ENCODE data around the gene SIGLEC8.
A peak's percentile ranks its signal among the peaks of the same experiment; 100 is the strongest.
"Not testable (repeated sequence)": the region's sequence is repeated elsewhere in the genome, so short reads cannot be mapped to it uniquely, and the experiment has no call there.

SIGLEC8 gene

DNA sequence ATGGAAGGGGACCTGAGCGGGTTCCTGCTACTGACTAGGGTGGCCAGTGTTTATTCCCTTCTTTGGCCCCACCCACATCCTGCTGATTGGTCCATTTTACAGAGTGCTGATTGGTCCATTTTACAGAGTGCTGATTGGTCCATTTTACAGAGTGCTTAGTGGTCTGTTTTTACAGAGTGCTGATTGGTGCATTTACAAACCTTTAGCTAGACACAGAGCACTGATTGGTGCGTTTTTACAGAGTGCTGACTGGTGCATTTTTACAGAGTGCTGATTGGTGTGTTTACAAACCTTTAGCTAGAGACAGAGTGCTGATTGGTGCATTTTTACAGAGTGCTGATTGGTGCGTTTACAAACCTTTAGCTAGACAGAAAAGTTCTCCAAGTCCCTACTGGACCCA is 10.7 kb downstream of the SIGLEC8 start:
- DNase-seq (ENCODE audit: low read depth in 2 of 2), result not testable (repeated sequence)

GRCh38 chr19:51441410-51442390 is 16.6 kb downstream of the SIGLEC8 start:
- DNase-seq (ENCODE audit: low read depth in 2 of 2), result peak; percentile 73 to 87

DNA sequence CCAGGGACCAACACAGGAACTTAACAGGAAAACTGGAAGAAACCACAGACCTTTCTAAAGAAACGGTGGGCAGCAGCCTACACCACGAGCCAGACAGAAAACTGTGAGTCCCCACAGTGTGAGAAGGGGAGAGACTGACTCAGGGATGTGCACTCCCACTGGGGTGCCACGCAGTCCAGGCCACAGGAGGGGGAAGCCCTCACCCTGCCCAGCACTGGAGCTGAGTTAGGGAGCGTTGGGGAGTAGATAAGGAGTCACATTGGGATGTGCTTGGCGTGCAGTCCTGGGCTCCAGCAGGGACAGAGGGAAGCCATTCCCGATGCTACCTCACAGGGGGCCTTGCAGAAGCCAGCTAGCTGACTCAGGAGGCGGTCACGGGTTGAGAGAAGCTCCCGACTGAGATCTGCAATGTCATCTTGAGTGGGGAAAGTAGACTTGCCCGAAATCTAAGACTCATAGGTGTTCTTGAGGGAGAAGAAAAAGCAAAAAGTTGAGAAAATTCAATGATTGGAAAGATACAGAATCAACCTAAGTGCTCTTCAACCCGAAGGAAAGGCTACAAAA is 17.3 kb downstream of the SIGLEC8 start:
- peak; percentile 54 to 69 for DNase-seq (ENCODE audit: low read depth in 2 of 2)

DNA sequence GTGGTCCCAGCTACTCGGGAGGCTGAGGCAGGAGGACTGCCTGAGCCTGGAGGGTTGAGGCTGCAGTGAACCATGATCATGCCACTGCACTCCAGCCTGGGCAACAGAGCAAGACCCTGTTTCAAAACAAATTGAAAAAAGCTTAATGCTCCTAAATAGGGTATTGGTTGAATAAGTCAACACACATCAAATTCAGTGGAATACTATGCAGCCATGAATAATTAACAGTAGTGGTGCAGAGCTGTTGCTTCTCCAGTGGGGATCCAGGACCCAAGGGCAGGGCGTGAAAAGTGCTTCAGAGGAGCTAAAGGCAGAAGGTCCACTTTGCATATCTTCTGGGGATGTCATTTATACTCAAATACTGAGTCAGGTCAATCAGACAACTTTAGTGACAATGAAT is 18.2 kb downstream of the SIGLEC8 start:
- DNase-seq (ENCODE audit: low read depth in 2 of 2), result no peak

GRCh38 chr19:51439021-51439465 is 19.2 kb downstream of the SIGLEC8 start:
- DNase-seq (ENCODE audit: low read depth in 2 of 2), result no peak

- DNase-seq (ENCODE audit: low read depth in 2 of 2), result no peak
Measured at GRCh38 chr19:51434456-51434855, 23.8 kb downstream of the SIGLEC8 start.

- DNase-seq (ENCODE audit: low read depth in 2 of 2), result no peak
Measured at GRCh38 chr19:51433043-51433442, 25.2 kb downstream of the SIGLEC8 start.

DNA sequence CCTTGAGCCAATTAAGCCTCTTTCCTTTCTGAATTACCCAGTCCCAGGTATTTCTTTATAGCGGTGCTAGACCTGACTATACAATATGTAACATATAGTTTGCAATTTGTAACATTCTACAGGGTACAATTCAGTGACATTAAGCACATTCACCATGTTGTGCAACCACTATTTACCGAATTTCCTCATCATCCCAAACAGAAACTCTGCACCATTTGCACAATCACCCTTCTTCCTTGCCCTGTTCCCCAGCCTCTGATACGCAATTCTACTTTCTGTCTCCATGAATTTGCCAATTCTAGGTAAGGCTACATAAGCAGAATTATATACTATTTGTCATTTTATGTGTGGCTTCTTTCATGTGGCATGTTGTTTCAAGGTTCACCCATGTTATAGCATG is 27.1 kb downstream of the SIGLEC8 start:
- DNase-seq (ENCODE audit: low read depth in 2 of 2), result no peak

DNA sequence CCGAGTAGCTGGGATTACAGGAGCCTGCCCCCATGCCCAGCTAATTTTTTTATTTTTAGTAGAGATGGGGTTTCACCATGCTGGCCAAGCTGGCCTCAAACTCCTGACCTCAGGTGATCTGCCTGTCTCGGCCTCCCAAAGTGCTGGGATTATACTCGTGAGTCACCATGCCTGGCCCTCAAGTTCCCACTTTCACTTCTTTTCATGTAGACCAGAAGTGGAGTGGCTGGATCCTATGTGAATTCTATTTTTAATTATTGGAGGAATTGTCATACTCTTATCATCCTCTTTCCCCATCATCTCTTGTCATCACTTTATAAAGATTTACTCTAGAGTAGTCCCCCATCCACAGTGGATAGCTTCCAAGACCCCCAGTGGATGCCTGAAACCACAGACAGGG is 28.0 kb downstream of the SIGLEC8 start:
- DNase-seq (ENCODE audit: low read depth in 2 of 2), result no peak

DNA sequence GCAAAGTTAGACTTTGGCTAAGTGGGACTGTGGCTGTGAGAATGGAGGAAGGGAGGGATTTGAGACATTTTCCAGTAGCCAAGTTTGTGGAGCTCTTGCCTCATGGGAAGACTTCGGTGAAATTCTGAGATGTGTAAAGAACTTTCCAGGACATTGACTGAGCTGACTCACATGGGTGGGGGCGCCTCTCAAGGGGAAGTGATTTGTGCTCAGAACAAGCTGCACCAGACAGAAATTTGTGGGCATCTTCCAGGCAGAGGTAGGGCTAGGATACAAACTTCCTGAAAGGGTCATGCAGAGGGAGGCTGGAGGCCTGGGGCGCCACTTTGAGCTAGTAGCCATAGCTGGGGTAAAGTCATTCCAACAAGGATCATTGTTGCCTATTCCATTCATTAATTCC is 31.1 kb downstream of the SIGLEC8 start:
- no peak for DNase-seq (ENCODE audit: low read depth in 2 of 2)

DNA sequence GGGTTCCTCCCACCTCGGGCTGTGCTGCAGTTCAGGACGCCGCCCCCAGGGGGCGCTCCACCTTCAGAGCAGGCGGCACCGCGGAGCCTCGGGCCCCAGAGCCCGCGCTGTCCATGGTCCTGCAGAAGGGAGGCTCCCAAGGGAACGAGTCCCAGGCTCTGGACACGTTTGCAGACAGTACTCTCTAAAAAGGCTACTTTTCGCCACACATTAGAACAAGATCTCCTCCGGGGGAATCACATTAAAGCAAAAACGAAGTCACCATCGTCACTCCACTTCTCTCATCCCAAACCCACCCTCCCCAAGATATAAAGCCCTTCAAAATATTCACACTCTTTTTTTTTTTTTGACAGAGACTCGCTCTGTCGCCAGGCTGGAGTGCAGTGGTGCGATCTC is 36.2 kb downstream of the SIGLEC8 start:
- DNase-seq (ENCODE audit: low read depth in 2 of 2), result peak; percentile 85 to 97

GRCh38 chr19:51421229-51422052 is 36.8 kb downstream of the SIGLEC8 start:
- no peak for DNase-seq (ENCODE audit: low read depth in 2 of 2)

DNA sequence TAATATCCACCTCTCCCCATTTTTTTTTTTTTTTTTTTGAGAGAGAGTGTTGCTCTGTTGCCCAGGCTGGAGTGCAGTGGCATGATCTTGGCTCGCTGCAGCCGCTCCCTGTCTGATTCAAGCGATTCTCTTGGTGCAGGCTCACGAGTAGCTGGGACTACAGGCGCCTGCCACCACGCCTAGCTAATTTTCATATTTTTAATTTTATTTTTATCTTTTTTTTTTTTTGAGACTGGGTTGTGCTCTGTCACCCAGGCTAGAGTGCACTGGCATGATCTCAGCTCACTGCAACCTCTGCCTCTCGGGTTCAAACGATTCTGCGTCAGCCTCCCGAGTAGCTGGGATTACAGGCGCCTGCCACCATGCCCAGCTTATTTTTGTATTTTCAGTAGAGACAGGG is 37.7 kb downstream of the SIGLEC8 start:
- not testable (repeated sequence) for DNase-seq (ENCODE audit: low read depth in 2 of 2)

DNA sequence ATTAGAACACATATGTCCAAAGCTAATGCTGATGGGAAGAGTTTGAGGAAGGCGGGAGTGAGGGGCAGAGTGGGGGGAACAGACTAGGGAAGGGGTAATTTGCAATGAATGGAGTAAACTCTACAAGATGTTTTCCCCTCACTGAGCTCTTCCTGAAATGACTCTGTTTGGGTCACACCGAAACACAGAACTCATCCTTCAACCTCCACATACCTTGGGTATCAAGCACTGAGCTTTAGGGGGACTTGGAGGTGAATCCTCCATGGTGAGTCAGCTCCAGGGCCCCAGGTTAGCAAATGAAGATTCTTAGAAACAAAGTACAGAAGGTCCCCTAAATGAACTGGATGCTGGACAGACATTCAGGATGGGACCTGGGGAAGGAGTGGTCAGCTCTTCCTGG is 39.5 kb downstream of the SIGLEC8 start:
- DNase-seq (ENCODE audit: low read depth in 2 of 2), result no peak

DNA sequence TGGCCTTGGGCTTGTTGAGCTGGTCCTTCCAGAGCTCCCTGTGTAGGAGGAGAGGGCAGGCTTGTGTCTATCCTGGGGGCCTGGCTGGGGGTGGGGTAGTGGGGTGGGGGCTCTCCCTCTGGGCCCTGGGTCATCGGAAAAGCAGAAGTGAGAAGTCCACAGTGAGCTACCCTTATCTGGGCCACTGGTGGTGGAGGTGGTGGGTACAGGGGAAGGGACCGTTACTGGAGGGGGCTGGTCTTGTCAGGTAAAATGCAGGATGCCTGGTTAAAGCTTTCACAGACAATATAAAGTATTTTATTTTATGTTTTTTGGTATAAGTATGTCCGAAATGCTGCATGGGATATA is 40.5 kb downstream of the SIGLEC8 start:
- DNase-seq (ENCODE audit: low read depth in 2 of 2), result no peak

- peak; percentile 32 to 52 for DNase-seq (ENCODE audit: low read depth in 2 of 2)
Measured at GRCh38 chr19:51417107-51417809, 41.0 kb downstream of the SIGLEC8 start, which contains the start of gene SIGLEC10. SIGLEC10 (minus strand) TSS chr19:51417642; CDS start chr19:51417581, 61 bp downstream.

DNA sequence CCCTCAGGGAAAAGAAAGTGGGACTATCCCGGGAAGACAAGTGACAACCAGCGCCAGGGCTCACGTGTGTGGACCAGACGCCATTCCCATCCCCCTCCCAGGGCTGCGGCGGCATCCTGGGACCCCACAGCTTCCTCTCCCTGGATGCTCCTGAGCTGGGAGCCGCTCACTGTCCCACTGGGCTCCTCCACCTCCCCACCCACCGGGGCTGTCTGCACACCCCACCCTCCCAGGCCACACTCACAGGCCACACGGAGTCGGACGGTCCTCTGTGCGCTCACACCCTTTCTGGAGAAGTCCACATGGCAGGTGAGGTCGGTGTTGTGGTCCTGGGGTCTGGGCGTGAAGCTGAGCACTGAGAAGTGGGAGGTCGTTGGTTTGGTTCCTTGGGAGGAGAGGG is 41.8 kb downstream of the SIGLEC8 start:
- DNase-seq (ENCODE audit: low read depth in 2 of 2), result not testable (repeated sequence)

DNA sequence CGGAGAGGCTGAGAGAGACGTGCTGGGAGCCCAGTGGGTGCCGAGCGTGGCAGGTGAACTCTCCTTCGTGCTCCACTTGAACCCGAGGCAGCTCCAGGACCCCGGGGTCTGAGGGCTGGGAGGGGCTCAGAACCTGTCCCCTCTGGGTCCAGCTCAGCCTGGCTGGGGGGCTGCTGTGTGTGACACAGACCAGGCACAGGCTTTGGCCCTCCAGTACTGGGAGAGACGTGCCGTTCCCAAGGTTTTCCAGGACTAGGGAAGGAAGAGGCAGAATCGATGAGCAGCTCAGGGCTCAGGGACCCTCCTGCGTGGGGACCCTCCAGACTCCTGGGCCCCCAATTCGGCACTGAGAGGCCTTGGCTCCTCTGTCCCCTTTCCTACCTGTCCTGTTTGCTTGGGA is 43.1 kb downstream of the SIGLEC8 start:
- no peak for DNase-seq (ENCODE audit: low read depth in 2 of 2)

DNA sequence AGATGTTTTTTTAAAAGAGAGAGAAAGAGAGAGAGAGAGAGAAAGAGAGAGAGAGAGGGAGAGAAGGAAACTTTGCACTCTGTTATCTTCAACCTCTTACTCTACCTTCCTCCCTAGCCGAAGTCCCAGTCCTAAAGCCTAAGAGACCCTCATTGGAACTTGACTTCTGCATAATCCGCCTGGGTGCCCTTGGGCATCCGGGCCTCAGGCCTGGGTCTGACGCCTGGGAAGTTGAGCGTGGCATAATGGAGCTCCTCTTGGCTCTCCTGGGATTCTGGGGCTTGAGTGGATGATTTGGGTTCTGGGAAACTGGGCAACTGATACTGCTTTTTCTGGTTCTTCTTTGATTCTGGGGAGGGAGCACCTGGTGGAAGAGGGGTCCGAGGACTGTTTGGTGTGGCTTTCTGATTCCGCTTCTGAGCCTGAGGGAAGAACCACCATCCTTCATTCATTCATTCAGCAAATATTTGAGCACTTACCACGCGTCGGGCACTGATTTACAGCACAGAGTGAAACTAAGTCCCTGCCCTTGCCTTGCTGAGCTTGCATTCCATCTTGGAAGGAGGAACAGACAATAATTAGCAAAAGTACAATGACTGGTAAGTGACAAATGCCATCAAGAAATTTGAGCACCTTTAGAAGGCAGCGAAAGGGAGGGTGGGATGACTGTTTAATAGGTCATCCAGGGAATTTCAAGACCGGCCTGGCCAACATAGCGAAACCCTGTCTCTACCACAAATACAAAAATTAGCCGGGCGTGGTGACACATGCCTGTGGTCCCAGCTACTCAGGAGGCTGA is 47.1 kb downstream of the SIGLEC8 start:
- DNase-seq (ENCODE audit: low read depth in 2 of 2), result no peak

DNA sequence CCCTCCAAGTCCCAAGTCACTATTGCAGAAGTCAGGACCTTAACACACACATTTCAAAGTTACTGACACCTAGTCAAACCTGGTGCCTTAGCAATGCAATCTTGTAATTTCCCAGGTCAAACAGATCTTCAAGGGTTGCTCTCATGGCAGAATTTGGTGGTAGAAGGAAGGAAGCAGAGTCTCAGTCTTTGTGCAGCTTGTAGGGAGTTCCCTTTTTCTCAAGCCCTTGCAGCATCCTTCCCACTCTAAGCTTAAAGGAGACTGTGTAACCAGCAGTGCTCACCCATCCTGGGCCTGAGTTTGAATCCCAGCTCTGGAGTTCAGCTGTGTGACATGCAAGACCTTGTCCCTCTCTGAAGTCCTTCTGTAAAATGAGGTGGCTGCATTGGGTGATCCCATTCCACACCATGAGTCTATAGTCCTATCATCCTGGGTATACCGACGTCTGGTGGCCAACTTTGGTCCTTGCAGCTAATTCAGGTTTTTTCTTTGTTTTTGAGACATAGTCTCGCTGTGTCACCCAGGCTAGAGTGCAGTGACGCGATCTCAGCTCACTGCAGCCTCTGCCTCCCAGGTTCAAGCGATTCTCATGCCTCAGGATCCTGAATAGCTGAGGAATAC is 50.6 kb downstream of the SIGLEC8 start:
- no peak for DNase-seq (ENCODE audit: low read depth in 2 of 2)

Measured in stimulated activated CD4-positive, alpha-beta T cell treated with anti-CD3 and anti-CD28 coated beads, Interleukin-4, amount 100 ng/mL, for 48 hours (primary cell).